K562 (cell line): ENCODE data around the gene RPL35. TPM values are rescaled to one million over a fixed set of nuclear protein-coding genes. Genes with fewer than 3 reads are reported as not detected.

Experiments used
- BHLHE40 ChIP-seq: IDR thresholded peaks from 2 replicates; pipeline ENCODE4 v1.6.1; 2011; ENCODE audit warnings: low read length, improper control_type of control experiment
- CREBBP ChIP-seq: IDR thresholded peaks from one replicate; pipeline ENCODE4 v1.6.1; 2012; ENCODE audit warnings: low read depth, mild to moderate bottlenecking, control low read depth, inconsistent platforms, low read length
- E2F3 ChIP-seq: fragments of 250-450 bp; sonication (Bioruptor Pico); IDR thresholded peaks from 2 replicates; pipeline ENCODE4 v1.4.0; 2020; ENCODE audit warnings: mild to moderate bottlenecking
- GABPA ChIP-seq: fragments of 200-800 bp; sonication (Bioruptor generic); conservative IDR thresholded peaks from 2 replicates; pipeline ENCODE4 v1.6.1; 2016; ENCODE audit warnings: low read depth, missing genetic modification characterization, missing compliant biosample characterization
- MLLT1 ChIP-seq, 2 experiments: fragments of 450-650 bp; IDR thresholded peaks; 2 replicates each; pipeline ENCODE4 v1.6.1; 2016
- MLX ChIP-seq, 2 experiments: fragments of 450-650 bp in 1 of 2; sonication (generic) in 1 of 2; formaldehyde crosslinking; conservative IDR thresholded peaks; 2 replicates each; pipeline versions ENCODE4 v1.4.0 to v1.8.1; 2020 to 2022; ENCODE audit warnings: mild to moderate bottlenecking in 1 of 2, missing genetic modification reagents in 1 of 2
- NFE2 ChIP-seq: IDR thresholded peaks from 2 replicates; pipeline ENCODE4 v1.6.1; 2014; ENCODE audit warnings: antibody characterized with exemption, low read depth
- POLR2G ChIP-seq: fragments of 200-400 bp; formaldehyde crosslinking; IDR thresholded peaks from 2 replicates; pipeline ENCODE4 v1.6.1; 2017; ENCODE audit warnings: low read depth, mild to moderate bottlenecking, antibody characterized with exemption, low read length, moderate library complexity
- RBM25 ChIP-seq: fragments of 200-400 bp; formaldehyde crosslinking; IDR thresholded peaks from 2 replicates; pipeline ENCODE4 v1.6.1; 2018; ENCODE audit warnings: low read length, low read depth, moderate library complexity; ENCODE audit not compliant: severe bottlenecking
- SIN3B ChIP-seq: fragments of 450-650 bp; IDR thresholded peaks from 2 replicates; pipeline ENCODE4 v1.6.1; 2017; ENCODE audit warnings: low read depth, mild to moderate bottlenecking, moderate library complexity
- TCFL5 ChIP-seq: fragments of 250-450 bp; sonication (Bioruptor Pico); conservative IDR thresholded peaks from 2 replicates; pipeline ENCODE4 v1.6.1; 2021; ENCODE audit warnings: mild to moderate bottlenecking, moderate library complexity, matching md5 sums
- U2AF1 ChIP-seq: fragments of 200-400 bp; formaldehyde crosslinking; optimal IDR thresholded peaks from 2 replicates; pipeline ENCODE3; 2017; ENCODE audit warnings: mild to moderate bottlenecking, low read depth, low read length, moderate library complexity
- YBX1 ChIP-seq: fragments of 450-650 bp; IDR thresholded peaks from 2 replicates; pipeline ENCODE4 v1.7.1; 2016; ENCODE audit warnings: mild to moderate bottlenecking
- ZBTB1 ChIP-seq: sonication (generic); formaldehyde crosslinking; IDR thresholded peaks from 2 replicates; pipeline ENCODE4 v1.8.1; 2023; ENCODE audit warnings: missing genetic modification reagents, low read depth, mild to moderate bottlenecking, borderline replicate concordance
- ZFX ChIP-seq: sonication (generic); formaldehyde crosslinking; IDR thresholded peaks from 2 replicates; pipeline ENCODE4 v1.8.0; 2022; ENCODE audit warnings: mild to moderate bottlenecking, missing genetic modification reagents, moderate library complexity
- ZNF79 ChIP-seq: fragments of 250-450 bp; sonication (Bioruptor Pico); IDR thresholded peaks from 2 replicates; pipeline ENCODE4 v1.4.0; 2020; ENCODE audit warnings: low read depth, mild to moderate bottlenecking, moderate library complexity
- polyA plus RNA-seq, 8 experiments: library from polyadenylated mRNA; depleted of rRNA in 4 of 8; stranded (reverse) in 5 of 8; unstranded in 3 of 8; fragments of >200 nt; fragmentation: Nextera tagmentation in 2 of 8; fragmentation: Illumina TruSeq in 1 of 8; extraction: Ambion mirVana in 2 of 8; extraction: Trizol in 1 of 8; gene quantifications; 2 replicates each; pipeline versions ENCODE4 v1.2.1 to v1.2.3, GENCODE V29; 2011 to 2014; ENCODE audit warnings: inconsistent platforms in 1 of 8, missing spikeins in 1 of 8
- total RNA-seq, 7 experiments: library from RNA; depleted of rRNA in 6 of 7; stranded (reverse); fragments of >200 nt in 6 of 7; fragmentation: Illumina TruSeq in 2 of 7; extraction: Trizol in 2 of 7; gene quantifications; 2 replicates each; pipeline versions ENCODE4 v1.2.1 to v1.2.3, GENCODE V29; 2011 to 2021; ENCODE audit warnings: low replicate concordance in 1 of 7
- TF ChIP-seq, protein P1 (sequence below): fragments of 450-650 bp; formaldehyde crosslinking; IDR thresholded peaks from 2 replicates; pipeline ENCODE4 v1.4.0; 2020; ENCODE audit warnings: mild to moderate bottlenecking, moderate library complexity
- TF ChIP-seq, protein P2 (sequence below), 2 experiments: IDR thresholded peaks in 1 of 2; conservative IDR thresholded peaks in 1 of 2; 2 replicates each; pipeline ENCODE4 v1.6.1; 2016; ENCODE audit warnings: low read depth in 2 of 2, mild to moderate bottlenecking in 1 of 2, missing compliant biosample characterization in 1 of 2, missing genetic modification characterization in 1 of 2, moderate library complexity in 1 of 2

Gene RPL35
- total and polyA plus RNA-seq, 9 of the 15 experiments (the other 6 are each of a cell fraction or from before 2014, with no cell fraction given): 1,755 to 5,101 (median 3,405) TPM

GRCh38 chr9:124861342-124862229 lies at the start of gene RPL35, which contains the start of gene ARPC5L (continued):
- no peak for TF ChIP-seq ZNF79 (CRISPR knock-in tag)
- no peak for TF ChIP-seq ZBTB1 (CRISPR knock-in tag)
- TF ChIP-seq GABPA (tag): no peak
- TF ChIP-seq MLLT1 (IDR thresholded peaks at IDR 0.05): peak; percentile 43 to 53; a peak in 2 of 4 replicates
- TF ChIP-seq POLR2G: peak; percentile 99
- TF ChIP-seq SIN3B: no peak
- TF ChIP-seq E2F3 (CRISPR knock-in tag): peak; percentile 46; the same call in 1 of the 2 replicates
- TF ChIP-seq U2AF1: peak; percentile 96
- TF ChIP-seq ZFX (CRISPR knock-in tag): no peak
- TF ChIP-seq, protein P1, sequence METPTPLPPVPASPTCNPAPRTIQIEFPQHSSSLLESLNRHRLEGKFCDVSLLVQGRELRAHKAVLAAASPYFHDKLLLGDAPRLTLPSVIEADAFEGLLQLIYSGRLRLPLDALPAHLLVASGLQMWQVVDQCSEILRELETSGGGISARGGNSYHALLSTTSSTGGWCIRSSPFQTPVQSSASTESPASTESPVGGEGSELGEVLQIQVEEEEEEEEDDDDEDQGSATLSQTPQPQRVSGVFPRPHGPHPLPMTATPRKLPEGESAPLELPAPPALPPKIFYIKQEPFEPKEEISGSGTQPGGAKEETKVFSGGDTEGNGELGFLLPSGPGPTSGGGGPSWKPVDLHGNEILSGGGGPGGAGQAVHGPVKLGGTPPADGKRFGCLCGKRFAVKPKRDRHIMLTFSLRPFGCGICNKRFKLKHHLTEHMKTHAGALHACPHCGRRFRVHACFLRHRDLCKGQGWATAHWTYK (CRISPR knock-in tag): no peak; the same call in 1 of the 2 replicates
- TF ChIP-seq RBM25: peak; percentile 59
- peak; percentile 96 for TF ChIP-seq BHLHE40
- no peak for TF ChIP-seq CREBBP
- TF ChIP-seq MLX (CRISPR knock-in tag; conservative IDR thresholded peaks at IDR 0.05): peak in 1 of 2 experiments; percentile 61; a peak in 1 of 4 replicates
- TF ChIP-seq YBX1: no peak
- TF ChIP-seq, protein P2, sequence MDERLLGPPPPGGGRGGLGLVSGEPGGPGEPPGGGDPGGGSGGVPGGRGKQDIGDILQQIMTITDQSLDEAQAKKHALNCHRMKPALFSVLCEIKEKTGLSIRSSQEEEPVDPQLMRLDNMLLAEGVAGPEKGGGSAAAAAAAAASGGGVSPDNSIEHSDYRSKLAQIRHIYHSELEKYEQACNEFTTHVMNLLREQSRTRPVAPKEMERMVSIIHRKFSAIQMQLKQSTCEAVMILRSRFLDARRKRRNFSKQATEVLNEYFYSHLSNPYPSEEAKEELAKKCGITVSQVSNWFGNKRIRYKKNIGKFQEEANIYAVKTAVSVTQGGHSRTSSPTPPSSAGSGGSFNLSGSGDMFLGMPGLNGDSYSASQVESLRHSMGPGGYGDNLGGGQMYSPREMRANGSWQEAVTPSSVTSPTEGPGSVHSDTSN (CRISPR knock-in tag; IDR thresholded peaks at IDR 0.05; ENCODE audit: low read depth): no peak
- TF ChIP-seq, protein P2 (tag; conservative IDR thresholded peaks at IDR 0.05; ENCODE audit: low read depth): peak; percentile 36; the same call in 1 of the 2 replicates
- TF ChIP-seq NFE2: no peak
- TF ChIP-seq TCFL5: no peak
